Esophagus squamous epithelium (tissue), 4 donors: ENCODE measurements around the gene SVIL.

Experiments
- POLR2A ChIP-seq, 4 donors: fragments of 450-650 bp; IDR thresholded peaks; one replicate each; pipeline ENCODE4 v1.6.1; 2017; ENCODE audit warnings: antibody characterized with exemption in 4 of 4, mild to moderate bottlenecking in 4 of 4, moderate library complexity in 3 of 4
- TF ChIP-seq, protein P1 (sequence below), 6 experiments: fragments of 450-650 bp in 4 of 6; fragments of 200-600 bp in 2 of 6; sonication (generic) in 2 of 6; IDR thresholded peaks; one replicate each; pipeline ENCODE4 v1.5.1; 2016 to 2019; ENCODE audit warnings: antibody characterized with exemption in 6 of 6, mild to moderate bottlenecking in 4 of 6, moderate library complexity in 4 of 6

DNA sequence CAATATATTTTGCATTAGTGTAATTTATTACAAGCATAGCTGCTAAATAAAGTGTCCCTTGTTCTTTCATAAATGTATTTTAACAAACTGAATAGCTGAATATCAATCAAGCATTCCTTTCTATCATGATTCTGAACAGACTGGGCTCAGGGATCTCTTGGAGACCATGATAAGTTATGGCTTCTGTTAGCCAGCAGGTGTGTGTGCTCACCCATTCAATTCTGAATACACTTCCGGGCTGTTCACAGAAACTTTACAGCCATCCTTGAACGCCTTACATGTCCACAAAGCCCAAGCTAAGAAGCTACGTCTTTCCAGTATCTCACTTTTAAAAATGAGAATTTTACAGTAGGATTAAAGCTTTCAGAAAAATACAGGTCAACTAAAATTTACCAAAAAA lies 115.1 kb downstream of the SVIL start:
- TF ChIP-seq, protein P1, sequence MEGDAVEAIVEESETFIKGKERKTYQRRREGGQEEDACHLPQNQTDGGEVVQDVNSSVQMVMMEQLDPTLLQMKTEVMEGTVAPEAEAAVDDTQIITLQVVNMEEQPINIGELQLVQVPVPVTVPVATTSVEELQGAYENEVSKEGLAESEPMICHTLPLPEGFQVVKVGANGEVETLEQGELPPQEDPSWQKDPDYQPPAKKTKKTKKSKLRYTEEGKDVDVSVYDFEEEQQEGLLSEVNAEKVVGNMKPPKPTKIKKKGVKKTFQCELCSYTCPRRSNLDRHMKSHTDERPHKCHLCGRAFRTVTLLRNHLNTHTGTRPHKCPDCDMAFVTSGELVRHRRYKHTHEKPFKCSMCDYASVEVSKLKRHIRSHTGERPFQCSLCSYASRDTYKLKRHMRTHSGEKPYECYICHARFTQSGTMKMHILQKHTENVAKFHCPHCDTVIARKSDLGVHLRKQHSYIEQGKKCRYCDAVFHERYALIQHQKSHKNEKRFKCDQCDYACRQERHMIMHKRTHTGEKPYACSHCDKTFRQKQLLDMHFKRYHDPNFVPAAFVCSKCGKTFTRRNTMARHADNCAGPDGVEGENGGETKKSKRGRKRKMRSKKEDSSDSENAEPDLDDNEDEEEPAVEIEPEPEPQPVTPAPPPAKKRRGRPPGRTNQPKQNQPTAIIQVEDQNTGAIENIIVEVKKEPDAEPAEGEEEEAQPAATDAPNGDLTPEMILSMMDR (IDR thresholded peaks at IDR 0.05): no peak
- no peak for TF ChIP-seq POLR2A (IDR thresholded peaks at IDR 0.05)
